IPS-20b (cell line): ENCODE measurements around the gene PLEKHM3.

ENCODE experiments used
- H3K27ac ChIP-seq: one replicate; pipeline ENCODE4 v1.5.1; 2013; ENCODE audit warnings: low read length
- H3K27me3 ChIP-seq: 2 replicates; pipeline ENCODE4 v1.6.1; 2013; ENCODE audit warnings: mild to moderate bottlenecking, low read length, inconsistent platforms; ENCODE audit not compliant: insufficient read depth
- H3K36me3 ChIP-seq: 2 replicates; pipeline ENCODE4 v1.6.1; 2013; ENCODE audit warnings: low read depth, mild to moderate bottlenecking, inconsistent platforms, low read length, moderate library complexity; ENCODE audit not compliant: insufficient read depth
- H3K4me1 ChIP-seq: 2 replicates; pipeline ENCODE4 v1.6.1; 2013; ENCODE audit warnings: mild to moderate bottlenecking, control low read depth, inconsistent platforms, low read length, moderate library complexity; ENCODE audit not compliant: insufficient read depth
- H3K4me3 ChIP-seq: 2 replicates; pipeline ENCODE4 v1.5.1; 2013; ENCODE audit warnings: mild to moderate bottlenecking, low read length, inconsistent platforms
- H3K9ac ChIP-seq: 2 replicates; pipeline ENCODE4 v1.6.1; 2013; ENCODE audit warnings: low read depth, mild to moderate bottlenecking, inconsistent platforms, low read length, moderate library complexity
- H3K9me3 ChIP-seq: 2 replicates; pipeline ENCODE4 v1.6.1; 2013; ENCODE audit warnings: mild to moderate bottlenecking, low read depth, low read length, inconsistent platforms; ENCODE audit not compliant: insufficient read depth

Gene PLEKHM3

DNA sequence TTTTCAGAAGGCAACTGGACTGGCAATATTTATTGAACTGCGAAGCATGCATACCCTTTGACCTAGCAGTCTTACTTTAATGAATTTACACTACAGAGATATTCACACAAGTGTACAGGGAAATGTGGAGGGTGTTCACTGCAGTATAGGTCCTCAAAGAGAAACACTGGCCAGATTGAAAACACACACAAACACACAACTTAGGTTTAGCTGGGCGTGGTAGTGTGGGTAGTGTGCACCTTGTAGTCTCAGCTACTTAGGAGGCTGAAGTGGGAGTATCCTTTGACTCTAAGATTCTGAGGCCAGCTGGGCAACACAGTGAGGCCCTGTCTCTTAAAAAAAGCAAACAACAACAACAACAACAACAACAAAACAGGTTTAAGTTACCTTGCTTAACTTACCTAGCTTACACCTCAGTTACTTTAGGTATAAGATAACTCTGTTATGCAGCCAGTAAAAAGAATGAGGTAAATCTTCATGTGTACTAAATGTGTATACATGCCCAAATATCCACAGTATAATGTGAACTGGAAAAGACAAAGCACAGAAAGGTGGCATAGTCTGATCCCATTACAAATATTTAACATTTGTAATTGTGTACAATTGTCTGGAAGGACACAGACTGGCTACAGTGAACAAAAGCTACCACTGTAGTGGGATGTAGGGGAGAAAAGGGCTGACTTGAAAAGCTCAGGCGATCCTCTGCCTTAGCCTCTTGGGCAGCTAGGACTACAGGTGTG, 149.7 kb downstream of the PLEKHM3 start:
- Histone ChIP-seq H3K4me3 (no peak overlapping the region), H3K36me3 (no peaks in the 10 kb centered on the region), H3K9me3 (no peaks in the 10 kb centered on the region), H3K27ac (no peak overlapping the region), H3K27me3 (no peaks in the 10 kb centered on the region), H3K9ac (no peak overlapping the region), H3K4me1 (peaks cover 8% of the 10 kb centered on the region)

DNA sequence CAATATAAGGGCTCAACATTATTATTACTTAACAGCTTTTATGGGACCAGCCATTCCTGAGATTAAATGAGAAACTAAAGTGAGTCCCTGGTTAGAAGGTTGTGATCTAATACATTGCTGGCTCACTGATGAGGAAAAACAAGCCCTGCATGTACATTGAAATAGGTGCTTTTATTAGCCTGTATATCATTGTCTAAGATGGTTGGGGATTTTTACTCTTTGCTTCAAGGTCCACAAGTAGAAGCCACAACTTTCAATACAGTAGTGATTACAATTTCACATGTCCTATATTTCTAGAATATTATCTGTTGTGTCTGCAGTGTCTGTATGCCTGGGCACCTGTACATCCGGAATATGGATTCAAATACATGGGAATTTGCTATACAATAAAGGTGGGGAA, 151.5 kb downstream of the PLEKHM3 start:
- no peaks in the 10 kb centered on the region for H3K9me3 ChIP-seq
- H3K4me1 ChIP-seq = peaks cover 8% of the 10 kb centered on the region
- no peaks in the 10 kb centered on the region for H3K27me3 ChIP-seq
- H3K27ac ChIP-seq = no peak overlapping the region
- H3K9ac ChIP-seq = no peak overlapping the region
- no peaks in the 10 kb centered on the region for H3K36me3 ChIP-seq
- H3K4me3 ChIP-seq = no peak overlapping the region

DNA sequence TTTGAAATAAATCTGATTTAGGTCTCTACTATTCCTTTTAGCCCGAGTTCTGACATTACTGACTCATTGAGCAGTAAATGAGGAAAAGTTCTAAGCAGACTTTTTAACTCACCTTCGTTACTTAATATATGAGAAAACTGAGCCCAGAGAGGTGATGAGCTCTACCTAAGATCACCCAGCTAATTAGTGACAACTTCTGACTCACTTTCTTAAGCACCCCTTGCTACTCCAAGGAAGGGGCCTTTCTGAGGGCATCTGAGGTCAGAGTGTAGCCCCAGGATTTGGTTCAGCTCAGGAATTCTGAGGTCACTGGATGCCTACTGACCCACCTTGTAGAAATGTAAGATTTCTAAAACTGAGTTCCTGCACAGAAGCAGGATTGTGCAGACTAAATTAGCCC, 153.4 kb downstream of the PLEKHM3 start:
- H3K27me3 ChIP-seq = no peaks in the 10 kb centered on the region
- H3K4me1 ChIP-seq = peaks cover 8% of the 10 kb centered on the region
- H3K9ac ChIP-seq = no peak overlapping the region
- H3K27ac ChIP-seq = no peak overlapping the region
- H3K9me3 ChIP-seq = no peaks in the 10 kb centered on the region
- no peak overlapping the region for H3K4me3 ChIP-seq
- no peaks in the 10 kb centered on the region for H3K36me3 ChIP-seq

DNA sequence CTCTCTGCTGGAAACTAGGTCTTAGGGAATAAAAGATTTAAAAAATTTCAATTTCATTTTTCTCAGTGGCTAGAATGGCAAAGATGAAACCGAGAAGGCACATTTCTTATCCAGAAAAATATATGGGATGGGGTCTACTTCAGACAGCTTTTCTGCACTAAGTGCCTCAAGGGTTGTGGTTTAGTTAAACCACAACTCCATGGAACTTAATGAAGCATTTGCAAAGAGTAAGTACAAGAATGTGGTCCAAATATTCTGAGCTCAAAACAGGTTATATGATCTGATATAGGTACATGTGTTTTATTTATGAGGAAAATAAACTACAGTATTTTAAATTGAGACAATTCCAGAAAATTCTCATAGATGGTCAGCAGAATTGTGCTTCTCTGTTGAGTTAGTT, 153.8 kb downstream of the PLEKHM3 start:
- Histone ChIP-seq H3K9ac (no peak overlapping the region), H3K27me3 (no peaks in the 10 kb centered on the region), H3K9me3 (no peaks in the 10 kb centered on the region), H3K27ac (no peak overlapping the region), H3K36me3 (no peaks in the 10 kb centered on the region), H3K4me3 (no peak overlapping the region), H3K4me1 (peaks cover 8% of the 10 kb centered on the region)

DNA sequence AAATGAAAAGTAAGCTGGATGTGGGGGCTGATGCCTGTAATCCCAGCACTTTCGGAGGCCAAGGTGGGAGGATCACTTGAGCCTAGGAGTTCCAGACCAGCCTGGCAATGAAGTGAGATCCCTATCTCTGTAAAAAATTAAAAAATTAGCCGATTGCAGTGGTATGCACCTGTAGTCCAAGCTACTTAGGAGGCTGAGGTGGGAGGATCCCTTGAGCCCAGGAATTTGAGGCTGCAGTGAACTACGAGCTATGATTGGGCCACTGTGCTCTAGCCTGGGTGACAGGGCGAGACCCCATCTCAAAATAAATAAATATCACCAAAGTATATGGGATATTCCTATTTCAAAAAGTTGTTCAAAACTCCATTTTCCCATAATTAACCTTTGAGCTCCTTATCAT, 154.5 kb downstream of the PLEKHM3 start:
- Histone ChIP-seq H3K27me3 (no peaks in the 10 kb centered on the region), H3K9me3 (no peaks in the 10 kb centered on the region), H3K9ac (no peak overlapping the region), H3K4me1 (peaks cover 3% of the 10 kb centered on the region), H3K36me3 (no peaks in the 10 kb centered on the region), H3K27ac (no peak overlapping the region), H3K4me3 (no peak overlapping the region)

DNA sequence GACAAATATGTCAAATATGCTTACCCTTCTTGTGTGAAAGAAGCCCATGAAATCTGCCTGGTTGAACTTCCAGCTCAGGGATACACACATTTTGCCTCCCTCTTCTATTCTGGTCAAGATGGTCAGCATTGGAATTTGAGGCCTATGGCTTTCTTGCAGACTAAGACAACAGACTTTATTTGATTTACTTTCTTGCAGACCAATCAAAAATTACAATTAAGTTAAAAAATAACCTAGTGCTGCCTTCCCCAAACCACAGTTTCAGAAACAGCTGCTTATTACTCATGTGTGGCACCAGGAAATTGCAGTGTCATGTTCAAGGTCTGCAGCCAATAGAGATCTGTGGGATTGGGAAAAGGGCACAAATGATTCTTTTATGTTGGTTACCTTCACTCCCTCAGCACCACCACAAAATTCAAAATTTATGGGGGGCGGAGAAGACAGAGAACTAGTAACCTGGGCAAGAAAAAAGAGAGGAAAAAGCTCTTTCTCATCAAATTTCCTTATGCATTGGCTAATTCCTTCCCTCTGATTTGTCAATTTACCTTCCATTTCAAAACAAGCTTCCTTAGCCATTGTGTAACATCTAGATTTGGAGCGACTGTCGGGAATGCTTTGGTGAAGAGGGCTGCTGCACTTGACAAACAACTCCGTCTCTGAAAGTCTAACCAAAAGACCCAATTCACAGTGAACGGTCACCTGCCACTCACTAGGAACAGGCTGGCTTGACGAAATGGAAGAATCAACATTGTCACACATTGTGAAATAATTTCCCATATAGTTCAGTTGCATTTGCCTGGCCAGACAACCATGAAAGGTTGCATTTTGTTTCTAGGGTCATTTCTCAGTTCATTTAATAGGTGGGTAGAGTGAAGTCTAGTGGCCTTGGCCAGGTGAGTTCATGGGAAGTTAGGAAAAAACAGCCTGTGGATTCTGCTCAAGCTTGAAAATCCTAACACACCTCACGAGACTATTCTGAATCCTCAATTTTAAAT, 155.2 kb downstream of the PLEKHM3 start:
- no peaks in the 10 kb centered on the region for H3K27me3 ChIP-seq
- no peaks in the 10 kb centered on the region; the same call in 1 of the 2 replicates for H3K4me1 ChIP-seq
- H3K36me3 ChIP-seq = no peaks in the 10 kb centered on the region
- H3K4me3 ChIP-seq = no peak overlapping the region
- no peak overlapping the region for H3K9ac ChIP-seq
- H3K9me3 ChIP-seq = no peaks in the 10 kb centered on the region
- H3K27ac ChIP-seq = no peak overlapping the region

DNA sequence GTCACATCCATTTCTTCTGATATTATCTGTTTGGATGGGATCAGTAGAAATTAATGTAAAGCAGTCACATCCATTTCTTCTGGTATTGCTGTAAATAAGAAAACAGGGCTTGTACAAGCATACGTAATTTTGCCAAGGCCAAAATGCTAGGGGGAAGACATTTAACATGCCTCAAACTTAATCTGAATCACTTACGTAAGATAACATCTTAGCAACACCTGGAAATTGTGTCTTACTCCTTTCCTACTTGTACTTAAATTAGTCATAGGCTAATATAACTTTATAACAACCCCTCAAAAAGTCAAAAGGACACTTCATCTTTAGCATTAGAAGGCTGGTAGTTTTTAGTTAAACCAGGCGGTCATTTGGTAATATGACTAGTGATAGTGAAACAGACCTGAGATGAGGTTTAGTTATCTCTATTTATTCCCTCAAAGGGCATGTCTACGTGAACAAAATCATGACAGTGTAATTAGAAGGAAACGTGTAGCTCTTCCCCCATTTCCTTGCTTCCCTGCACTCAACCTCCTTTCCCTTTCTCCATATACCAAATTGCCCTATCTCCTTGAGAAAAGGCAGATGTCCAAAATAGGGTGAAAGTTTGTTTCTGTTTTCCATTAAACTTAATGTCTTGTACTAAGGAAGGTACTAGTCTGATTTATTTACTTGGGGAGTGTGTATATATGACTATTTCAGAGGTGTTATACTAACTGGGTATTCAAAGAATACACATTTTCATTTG, 156.3 kb downstream of the PLEKHM3 start:
- Histone ChIP-seq H3K36me3 (no peaks in the 10 kb centered on the region), H3K4me1 (no peaks in the 10 kb centered on the region; the same call in 1 of the 2 replicates)

DNA sequence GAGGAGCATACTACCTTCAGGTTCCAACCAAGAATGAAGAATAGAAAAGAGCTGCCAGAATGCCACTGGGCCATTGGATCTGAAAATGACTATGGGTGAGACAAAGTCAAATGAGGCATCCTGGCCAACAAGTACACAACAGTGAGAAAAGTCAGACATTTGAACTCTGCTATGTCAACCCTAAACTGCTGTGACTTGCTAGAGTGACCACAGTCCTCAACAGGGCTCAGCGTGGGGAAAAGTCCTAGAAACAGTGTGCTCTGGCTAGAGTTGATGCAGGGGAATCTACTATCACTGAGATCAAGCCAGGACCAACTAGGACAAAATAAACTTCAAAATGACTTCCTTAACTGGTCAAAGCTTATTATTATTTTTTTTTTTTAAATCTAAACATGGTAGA, 157.4 kb downstream of the PLEKHM3 start:
- Histone ChIP-seq H3K36me3 (no peaks in the 10 kb centered on the region), H3K9ac (no peak overlapping the region), H3K9me3 (no peaks in the 10 kb centered on the region), H3K27me3 (no peaks in the 10 kb centered on the region), H3K4me3 (no peak overlapping the region), H3K4me1 (no peaks in the 10 kb centered on the region), H3K27ac (no peak overlapping the region)

More for the DNA sequence above, 156.3 kb downstream of the PLEKHM3 start:
- Histone ChIP-seq H3K27me3 (no peaks in the 10 kb centered on the region), H3K9me3 (no peaks in the 10 kb centered on the region), H3K9ac (no peak overlapping the region), H3K27ac (no peak overlapping the region), H3K4me3 (no peak overlapping the region)

DNA sequence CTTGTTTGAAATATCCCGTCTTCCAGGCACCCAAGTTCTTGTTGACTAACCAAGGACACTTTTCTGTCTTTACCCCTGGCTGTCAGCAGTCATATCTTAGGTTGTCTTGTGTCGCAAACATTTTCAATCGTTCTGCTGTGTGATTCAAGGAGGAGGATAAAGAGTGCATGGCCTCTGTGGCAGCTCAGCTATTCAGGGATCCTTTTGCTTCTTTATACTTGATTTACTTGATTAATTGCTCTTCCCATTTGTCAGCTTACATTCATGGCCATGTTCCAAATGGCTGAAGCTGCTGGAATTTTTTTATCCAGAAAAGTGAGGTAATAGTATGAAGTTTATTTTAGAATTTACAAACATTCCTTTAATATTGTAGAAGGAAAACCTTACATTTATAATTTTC, 158.3 kb downstream of the PLEKHM3 start:
- no peak overlapping the region for H3K27ac ChIP-seq
- no peaks in the 10 kb centered on the region for H3K9me3 ChIP-seq
- no peaks in the 10 kb centered on the region for H3K36me3 ChIP-seq
- no peaks in the 10 kb centered on the region for H3K4me1 ChIP-seq
- H3K9ac ChIP-seq = no peak overlapping the region
- H3K4me3 ChIP-seq = no peak overlapping the region
- no peaks in the 10 kb centered on the region for H3K27me3 ChIP-seq

DNA sequence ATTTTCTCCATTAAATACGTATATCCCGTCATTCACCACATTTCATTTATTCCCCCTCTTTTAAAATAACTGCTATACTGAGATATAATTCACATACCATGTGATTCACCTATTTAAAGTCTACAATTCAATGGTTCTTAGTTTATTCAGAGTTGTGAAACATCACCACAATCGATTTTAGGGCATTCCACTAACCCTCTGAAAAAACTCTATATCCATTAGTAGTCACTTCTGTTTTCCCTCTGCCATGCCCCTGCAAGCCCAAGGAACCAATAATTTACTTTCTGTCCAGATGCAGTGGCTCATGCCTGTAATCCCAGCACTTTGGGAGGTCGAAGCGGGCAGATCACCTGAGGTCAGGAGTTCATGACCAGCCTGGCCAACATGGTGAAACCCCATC, 160.1 kb downstream of the PLEKHM3 start:
- Histone ChIP-seq H3K36me3 (no peaks in the 10 kb centered on the region), H3K4me3 (no peak overlapping the region), H3K27me3 (no peaks in the 10 kb centered on the region)

DNA sequence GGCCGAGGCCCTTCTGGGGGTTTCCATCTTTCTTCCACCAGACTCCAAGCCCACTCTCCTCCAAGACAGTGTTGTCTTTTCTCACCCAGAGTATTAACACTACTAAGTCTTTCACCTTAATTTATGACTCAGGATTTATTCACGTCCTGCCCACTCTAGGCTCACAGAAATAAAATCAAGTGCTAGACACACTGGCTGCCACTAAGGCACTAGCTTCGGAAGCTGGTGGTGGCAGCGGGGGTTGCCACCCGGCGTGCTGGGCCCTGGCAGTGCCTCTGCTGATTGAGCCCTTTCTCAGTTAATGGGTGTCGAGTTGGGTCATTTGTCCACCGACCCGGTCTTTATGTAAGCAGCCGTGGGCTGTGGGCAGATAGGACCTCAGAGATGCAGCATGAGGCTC, 162.0 kb downstream of the PLEKHM3 start:
- H3K4me3 ChIP-seq = no peak overlapping the region
- no peak overlapping the region for H3K27ac ChIP-seq
- H3K27me3 ChIP-seq = no peaks in the 10 kb centered on the region
- no peaks in the 10 kb centered on the region for H3K4me1 ChIP-seq
- no peaks in the 10 kb centered on the region for H3K9me3 ChIP-seq
- no peaks in the 10 kb centered on the region for H3K36me3 ChIP-seq
- no peak overlapping the region for H3K9ac ChIP-seq

More for the DNA sequence above, 160.1 kb downstream of the PLEKHM3 start:
- no peaks in the 10 kb centered on the region for H3K9me3 ChIP-seq
- no peak overlapping the region for H3K9ac ChIP-seq
- H3K4me1 ChIP-seq = no peaks in the 10 kb centered on the region
- H3K27ac ChIP-seq = no peak overlapping the region
